GM12878 (cell line): ENCODE results near the gene SHC1. TPM values are rescaled to one million over a fixed set of nuclear protein-coding genes. Genes with fewer than 3 reads are reported as not detected.

ENCODE experiments used
- ASH2L ChIP-seq: fragments of 300-600, 200-600 bp; sonication (generic); IDR thresholded peaks from 2 replicates; pipeline ENCODE4 v1.6.1; 2017; ENCODE audit warnings: low read depth, mild to moderate bottlenecking, borderline replicate concordance
- BRCA1 ChIP-seq: IDR thresholded peaks from 2 replicates; pipeline ENCODE4 v1.6.1; 2011; ENCODE audit warnings: low read depth, low read length, improper control_type of control experiment
- CBX5 ChIP-seq: sonication (generic); IDR thresholded peaks from 2 replicates; pipeline ENCODE4 v1.6.1; 2016; ENCODE audit warnings: low read depth, moderate library complexity, mild to moderate bottlenecking, inconsistent platforms
- CREM ChIP-seq: IDR thresholded peaks from 2 replicates; pipeline ENCODE4 v1.6.1; 2014; ENCODE audit warnings: antibody characterized with exemption, low read depth
- EGR1 ChIP-seq, 2 experiments: IDR thresholded peaks; 1 replicate in 1 of 2; 2 replicates in 1 of 2; pipeline ENCODE4 v1.6.1; 2011 to 2012; ENCODE audit warnings: low read depth in 2 of 2, low read length in 2 of 2, borderline replicate concordance in 1 of 2, mild to moderate bottlenecking in 1 of 2, moderate library complexity in 1 of 2
- EP300 ChIP-seq, 2 experiments: fragments of 150-350 bp in 1 of 2; IDR thresholded peaks; 2 replicates each; pipeline ENCODE4 v1.6.1; 2011 to 2012; ENCODE audit warnings: low read depth in 2 of 2, low read length in 2 of 2, borderline replicate concordance in 1 of 2, improper control_type of control experiment in 1 of 2, inconsistent platforms in 1 of 2; ENCODE audit not compliant: control insufficient read depth in 1 of 2
- ETV6 ChIP-seq, 2 experiments: fragments of 450-650 bp in 1 of 2; IDR thresholded peaks in 1 of 2; conservative IDR thresholded peaks in 1 of 2; 2 replicates each; pipeline ENCODE4 v1.6.1; 2014; ENCODE audit warnings: antibody characterized with exemption in 1 of 2, borderline replicate concordance in 1 of 2, low read depth in 1 of 2, mild to moderate bottlenecking in 1 of 2, moderate library complexity in 1 of 2
- GABPA ChIP-seq: IDR thresholded peaks from 2 replicates; pipeline ENCODE4 v1.6.1; 2014; ENCODE audit warnings: antibody characterized with exemption, low read depth, mild to moderate bottlenecking, inconsistent platforms
- HCFC1 ChIP-seq: fragments of 150-350 bp; IDR thresholded peaks from 2 replicates; pipeline ENCODE4 v1.6.1; 2014; ENCODE audit warnings: low read length
- IKZF1 ChIP-seq: fragments of 450-650 bp; conservative IDR thresholded peaks from 2 replicates; pipeline ENCODE4 v1.6.1; 2017; ENCODE audit warnings: antibody characterized with exemption, mild to moderate bottlenecking
- IRF3 ChIP-seq: fragments of 450-650 bp; IDR thresholded peaks from 2 replicates; pipeline ENCODE4 v1.6.1; 2014; ENCODE audit warnings: mild to moderate bottlenecking
- JUND ChIP-seq: IDR thresholded peaks from 2 replicates; pipeline ENCODE4 v1.6.1; 2012; ENCODE audit warnings: low read depth, mild to moderate bottlenecking, low read length, improper control_type of control experiment, moderate library complexity
- NBN ChIP-seq: fragments of 450-650 bp; IDR thresholded peaks from 2 replicates; pipeline ENCODE4 v1.6.1; 2016
- NFXL1 ChIP-seq: fragments of 450-650 bp; IDR thresholded peaks from 2 replicates; pipeline ENCODE4 v1.6.1; 2017; ENCODE audit warnings: antibody characterized with exemption, mild to moderate bottlenecking, borderline replicate concordance
- NR2F1 ChIP-seq: fragments of 450-650 bp; conservative IDR thresholded peaks from 2 replicates; pipeline ENCODE4 v1.6.1; 2017; ENCODE audit warnings: mild to moderate bottlenecking
- PKNOX1 ChIP-seq: fragments of 450-650 bp; IDR thresholded peaks from 2 replicates; pipeline ENCODE4 v1.6.1; 2016; ENCODE audit warnings: mild to moderate bottlenecking
- PML ChIP-seq: IDR thresholded peaks from 2 replicates; pipeline ENCODE4 v1.6.1; 2012; ENCODE audit warnings: low read length, inconsistent platforms
- POLR2AphosphoS5 ChIP-seq: IDR thresholded peaks from 2 replicates; pipeline ENCODE4 v1.6.1; 2011; ENCODE audit warnings: mild to moderate bottlenecking, low read length, inconsistent platforms
- RBBP5 ChIP-seq: fragments of 200-600 bp; sonication (generic); conservative IDR thresholded peaks from 2 replicates; pipeline ENCODE4 v1.6.1; 2016
- SIX5 ChIP-seq: IDR thresholded peaks from 2 replicates; pipeline ENCODE4 v1.6.1; 2011; ENCODE audit warnings: mild to moderate bottlenecking, low read depth, low read length, moderate library complexity; ENCODE audit not compliant: severe bottlenecking
- SREBF1 ChIP-seq: IDR thresholded peaks from 2 replicates; pipeline ENCODE4 v1.6.1; 2012; ENCODE audit warnings: mild to moderate bottlenecking, low read length
- SREBF2 ChIP-seq: IDR thresholded peaks from 2 replicates; pipeline ENCODE4 v1.6.1; 2012; ENCODE audit warnings: mild to moderate bottlenecking, low read length
- STAT1 ChIP-seq: fragments of 450-650 bp; conservative IDR thresholded peaks from 2 replicates; pipeline ENCODE4 v1.6.1; 2014; ENCODE audit warnings: antibody characterized with exemption, mild to moderate bottlenecking
- TCF12 ChIP-seq: IDR thresholded peaks from 2 replicates; pipeline ENCODE4 v1.6.1; 2011; ENCODE audit warnings: low read depth, mild to moderate bottlenecking, low read length
- YBX1 ChIP-seq: fragments of 450-650 bp; IDR thresholded peaks from 2 replicates; pipeline ENCODE4 v1.6.1; 2016; ENCODE audit warnings: antibody characterized with exemption
- YY1 ChIP-seq: IDR thresholded peaks from 2 replicates; pipeline ENCODE4 v1.6.1; 2011; ENCODE audit warnings: low read depth, mild to moderate bottlenecking, low read length
- ZBTB40 ChIP-seq: fragments of 450-650 bp; IDR thresholded peaks from 2 replicates; pipeline ENCODE4 v1.6.1; 2016; ENCODE audit warnings: mild to moderate bottlenecking, moderate library complexity, borderline replicate concordance
- ZNF24 ChIP-seq: fragments of 450-650 bp; IDR thresholded peaks from 2 replicates; pipeline ENCODE4 v1.6.1; 2017; ENCODE audit warnings: antibody characterized with exemption, mild to moderate bottlenecking
- polyA plus RNA-seq, 11 experiments: library from polyadenylated mRNA; depleted of rRNA in 4 of 11; unstranded in 6 of 11; stranded (reverse) in 5 of 11; fragments of >200 nt; fragmentation: Nextera tagmentation in 4 of 11; fragmentation: Illumina TruSeq in 1 of 11; extraction: Ambion mirVana in 4 of 11; extraction: Trizol in 1 of 11; gene quantifications; 1 replicate in 1 of 11; 2 replicates in 10 of 11; pipeline versions ENCODE4 v1.2.1 to v1.2.3, GENCODE V29; 2011 to 2016; ENCODE audit warnings: inconsistent platforms in 2 of 11, missing spikeins in 2 of 11, low read depth in 1 of 11
- total RNA-seq, 4 experiments: library from RNA; depleted of rRNA in 3 of 4; stranded (reverse); fragments of >200 nt in 3 of 4; fragmentation: Illumina TruSeq in 1 of 4; extraction: Trizol in 1 of 4; gene quantifications; 2 replicates each; pipeline versions ENCODE4 v1.2.1 to v1.2.3, GENCODE V29; 2013 to 2021

Gene SHC1
- total and polyA plus RNA-seq, 10 of the 15 experiments (the other 5 are each of a cell fraction or from before 2014, with no cell fraction given), result 2.6 to 49.3 (median 25.2) TPM

DNA sequence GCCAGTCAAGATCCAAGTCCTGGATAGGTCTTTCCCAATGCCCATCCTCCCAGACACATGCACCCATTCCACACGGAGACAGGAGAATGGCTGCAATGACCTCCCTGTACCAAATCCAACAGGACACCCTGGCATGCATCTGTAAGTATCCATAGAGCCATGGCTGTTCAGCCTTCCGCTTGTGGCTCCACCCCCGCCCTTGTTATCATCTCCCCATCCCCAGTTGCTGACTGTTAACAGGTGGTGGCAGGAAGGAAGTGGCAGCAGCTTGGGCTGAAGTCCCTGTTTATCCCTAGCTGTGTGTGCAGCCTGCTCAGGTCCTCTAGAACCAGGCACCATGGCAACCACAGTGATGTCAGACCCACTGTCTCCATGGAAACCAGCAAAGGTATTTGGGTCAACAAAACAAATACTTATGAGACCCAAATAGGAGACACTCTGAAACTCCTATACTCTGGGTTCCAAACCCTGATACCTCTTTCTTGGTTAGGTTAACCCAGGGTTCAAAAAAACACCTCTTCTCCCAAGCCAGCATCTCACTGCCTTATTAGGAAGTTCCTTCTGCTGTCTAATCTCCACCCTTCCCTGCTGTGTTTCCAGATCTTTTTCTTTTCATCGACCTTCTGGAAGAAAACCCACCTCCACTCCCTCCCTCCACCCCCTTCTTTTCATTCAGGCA lies 15.4 kb downstream of the SHC1 start (continued):
- TF ChIP-seq SREBF1 (no peak), STAT1 (no peak), HCFC1 (no peak), IKZF1 (peak; percentile 56; the same call in 1 of the 2 replicates), YBX1 (no peak), IRF3 (no peak), EP300 (IDR thresholded peaks at IDR 0.05; ENCODE audit: borderline replicate concordance in 1 of 2, control insufficient read depth in 1 of 2, low read depth in 2 of 2, low read length in 2 of 2) (peak in 1 of 2 experiments; percentile 63; a peak in 1 of 4 replicates), CREM (no peak), TCF12 (0 out of 2 replicates have a peak, but pooled peaks have one; percentile 57), SREBF2 (no peak), ZNF24 (no peak), YY1 (no peak), NBN (no peak), PML (no peak), RBBP5 (no peak), NR2F1 (no peak), GABPA (no peak), CBX5 (no peak), POLR2AphosphoS5 (0 out of 2 replicates have a peak, but pooled peaks have one; percentile 49), ETV6 (conservative IDR thresholded peaks at IDR 0.05 in 1 of 2, IDR thresholded peaks at IDR 0.05 in 1 of 2; ENCODE audit: borderline replicate concordance in 1 of 2, low read depth in 1 of 2) (no peak), BRCA1 (no peak), SIX5 (no peak), NFXL1 (no peak), JUND (no peak), EGR1 (IDR thresholded peaks at IDR 0.05; ENCODE audit: borderline replicate concordance in 1 of 2, low read depth in 2 of 2, low read length in 2 of 2) (peak in 1 of 2 experiments; percentile 49; a peak in 1 of 3 replicates), ASH2L (no peak), PKNOX1 (no peak), ZBTB40 (no peak; the same call in 1 of the 2 replicates)
